ENCODE measurements around the gene ZNF236.
"Not testable (repeated sequence)": the region's sequence is repeated elsewhere in the genome, so short reads cannot be mapped to it uniquely, and the experiment has no call there.

Gene ZNF236

GRCh38 chr18:76951456-76952247 lies 129.3 kb downstream of the ZNF236 start:
- DNase-seq (ENCODE audit: low spot score) = peak; percentile 57

GRCh38 chr18:76952747-76953146 lies 130.4 kb downstream of the ZNF236 start:
- no peak for DNase-seq (ENCODE audit: low spot score)

GRCh38 chr18:76953156-76953555 lies 130.8 kb downstream of the ZNF236 start:
- no peak for DNase-seq (ENCODE audit: low spot score)

- no peak for DNase-seq (ENCODE audit: low spot score)
These were observed 131.4 kb downstream of the ZNF236 start for GRCh38 chr18:76953583-76954233.

GRCh38 chr18:76955524-76956170 lies 133.3 kb downstream of the ZNF236 start:
- no peak for DNase-seq (ENCODE audit: low spot score)

GRCh38 chr18:76956648-76957047 lies 134.3 kb downstream of the ZNF236 start:
- DNase-seq (ENCODE audit: low spot score) = no peak

DNA sequence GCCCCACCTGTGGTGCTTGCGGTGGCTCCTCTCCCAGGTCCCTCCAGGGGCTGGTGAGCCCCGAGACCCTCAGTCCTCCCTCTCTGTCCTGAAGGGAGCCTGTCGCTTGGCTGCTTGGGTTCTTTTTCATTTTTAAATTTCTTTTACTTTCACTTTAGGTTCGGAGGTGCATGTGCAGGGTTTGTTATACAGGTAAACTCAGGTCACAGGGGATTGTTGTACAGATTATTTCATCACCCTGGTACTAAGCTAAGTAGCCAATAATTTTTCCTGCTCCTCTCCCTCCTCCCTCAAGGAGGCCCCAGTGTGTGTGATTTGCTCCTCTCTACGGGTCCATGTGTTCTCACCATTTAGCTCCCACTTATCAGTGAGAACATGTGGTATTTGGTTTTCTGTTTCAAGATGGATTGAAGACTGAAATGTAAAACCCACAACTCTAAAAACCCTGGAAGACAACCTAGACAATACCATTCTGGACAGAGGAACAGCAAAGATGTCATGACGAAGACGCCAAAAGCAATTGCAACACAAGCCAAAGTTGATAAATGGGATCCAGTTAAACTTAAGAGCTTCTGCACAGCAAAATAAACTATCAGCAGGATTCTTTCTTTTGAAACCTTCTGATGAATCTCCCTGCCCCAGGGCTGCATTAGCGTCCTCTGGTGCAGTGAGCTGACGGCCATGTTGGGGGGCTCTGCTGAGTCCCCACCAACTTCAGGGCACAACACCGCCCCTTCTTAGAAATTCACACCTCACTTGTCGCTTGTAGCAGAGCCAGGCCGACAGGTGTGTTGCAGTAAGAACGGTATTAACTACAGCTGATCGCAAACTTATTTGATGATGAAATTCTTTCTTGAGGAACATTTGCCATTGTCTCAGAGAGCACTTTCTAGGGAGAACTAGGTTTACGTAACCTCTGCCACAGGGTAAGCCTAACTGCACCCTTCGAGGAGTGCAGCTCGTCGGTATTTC lies 135.3 kb downstream of the ZNF236 start:
- DNase-seq (ENCODE audit: low spot score) = no peak

DNA sequence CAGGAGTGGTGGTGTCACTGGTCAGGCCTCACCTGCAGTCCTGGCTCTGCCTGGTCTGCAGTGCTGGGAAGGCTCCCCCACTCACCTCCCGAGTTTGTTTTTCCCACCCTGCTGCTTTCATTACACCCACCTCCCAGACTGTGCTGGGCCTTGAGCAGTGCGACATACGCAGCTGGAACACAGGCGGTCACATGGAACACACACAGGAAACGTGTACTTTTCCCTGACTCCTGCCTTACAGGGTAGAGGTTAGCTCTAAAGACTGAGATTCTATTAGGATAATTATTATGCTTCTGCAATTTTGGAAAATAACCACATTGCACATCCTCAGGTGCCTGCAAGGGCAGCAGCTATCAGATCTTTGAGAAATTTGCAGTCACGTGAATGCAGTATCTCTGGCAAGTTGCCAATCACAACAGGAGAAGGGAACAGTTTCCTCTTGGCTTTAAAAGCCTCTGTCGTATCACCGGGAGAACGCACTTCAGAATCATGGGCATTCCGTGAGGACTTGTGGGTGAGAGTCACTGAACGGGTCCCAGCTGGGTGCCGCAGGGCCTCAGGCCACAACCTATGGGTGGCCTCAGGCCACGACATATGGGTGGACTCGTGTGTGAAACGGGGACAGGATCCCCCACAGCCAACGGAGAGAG lies 136.5 kb downstream of the ZNF236 start:
- DNase-seq (ENCODE audit: low spot score) = no peak

GRCh38 chr18:76959605-76960004 lies 137.2 kb downstream of the ZNF236 start:
- no peak for DNase-seq (ENCODE audit: low spot score)

DNA sequence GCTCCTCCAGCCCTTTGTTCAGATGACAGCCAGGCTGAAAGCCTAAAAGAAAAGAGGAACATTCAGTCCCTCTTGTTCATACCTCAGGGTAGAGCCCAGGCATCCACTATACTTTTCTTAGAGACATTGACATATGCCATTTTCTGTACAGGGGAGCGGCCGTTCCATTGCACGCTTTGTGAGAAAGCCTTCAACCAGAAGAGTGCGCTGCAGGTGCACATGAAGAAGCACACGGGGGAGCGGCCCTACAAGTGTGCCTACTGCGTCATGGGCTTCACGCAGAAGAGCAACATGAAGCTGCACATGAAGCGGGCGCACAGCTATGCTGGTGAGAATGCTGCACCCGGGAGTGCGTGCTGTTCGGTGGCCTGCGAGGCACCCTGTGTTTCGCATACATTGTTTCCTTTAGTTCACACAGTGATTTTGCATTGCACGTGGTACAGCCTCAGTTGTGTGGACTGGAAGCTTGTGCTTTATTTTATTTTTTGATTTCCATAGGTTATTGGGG lies 138.2 kb downstream of the ZNF236 start:
- no peak for DNase-seq (ENCODE audit: low spot score)

DNA sequence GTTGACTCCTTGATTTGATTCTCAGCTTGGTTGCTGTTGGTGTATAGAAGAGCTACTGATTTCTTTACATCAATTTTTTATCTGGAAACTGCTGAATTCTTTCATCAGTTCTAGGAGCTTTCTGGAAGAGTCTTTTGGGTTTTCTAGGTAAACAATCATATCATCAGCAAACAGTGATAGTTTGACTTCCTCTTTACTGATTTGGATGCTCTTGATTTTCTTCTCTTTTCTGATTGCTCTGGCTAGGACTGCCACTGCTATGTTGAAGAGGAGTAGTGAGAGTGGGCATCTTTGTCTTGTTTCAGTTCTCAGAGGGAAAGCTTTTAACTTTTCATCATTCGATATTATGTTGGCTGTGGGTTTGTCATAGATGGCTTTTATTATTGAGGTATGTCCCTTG lies 140.5 kb downstream of the ZNF236 start:
- DNase-seq (ENCODE audit: low spot score) = no peak

- no peak for DNase-seq (ENCODE audit: low spot score)
These were observed 141.6 kb downstream of the ZNF236 start for GRCh38 chr18:76963936-76964335.

GRCh38 chr18:76965555-76966151 lies 143.3 kb downstream of the ZNF236 start:
- DNase-seq (ENCODE audit: low spot score) = not testable (repeated sequence)

- not testable (repeated sequence) for DNase-seq (ENCODE audit: low spot score)
These were observed 144.9 kb downstream of the ZNF236 start for GRCh38 chr18:76967299-76967698.

DNA sequence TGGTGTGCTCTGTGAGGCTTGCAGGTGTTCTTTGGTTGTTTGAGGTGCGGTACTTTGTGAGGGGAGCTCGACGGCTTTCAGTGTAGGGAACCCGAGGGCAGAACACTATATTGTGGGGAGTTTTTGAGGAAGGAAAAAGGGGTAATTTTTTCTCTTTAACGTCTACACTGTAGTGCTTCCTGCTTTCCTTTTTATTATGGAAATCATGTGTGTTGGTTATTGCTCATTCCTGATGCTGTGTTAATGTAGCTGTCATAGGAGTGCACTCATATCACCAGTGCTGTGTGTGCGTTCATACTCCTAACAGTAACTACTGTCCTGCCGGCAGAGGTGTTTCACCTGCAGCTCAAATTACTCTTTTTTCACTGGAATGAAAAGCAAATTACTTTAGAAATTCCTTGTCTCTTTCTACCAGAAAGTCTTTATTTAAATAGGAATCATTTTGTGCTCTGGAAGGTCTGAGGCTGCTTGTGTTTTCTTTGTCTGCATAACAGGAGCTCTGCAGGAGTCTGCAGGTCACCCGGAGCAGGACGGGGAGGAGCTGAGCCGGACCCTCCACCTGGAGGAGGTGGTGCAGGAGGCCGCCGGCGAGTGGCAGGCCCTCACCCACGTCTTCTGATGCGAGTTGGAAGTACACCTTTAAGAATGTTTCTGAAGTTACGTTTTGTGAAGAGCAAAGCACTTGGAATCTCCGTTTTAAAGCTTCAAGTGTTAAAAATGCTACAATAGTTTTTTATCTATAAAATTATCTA lies 145.5 kb downstream of the ZNF236 start:
- DNase-seq (ENCODE audit: low spot score) = no peak

GRCh38 chr18:76970770-76971559 lies 148.6 kb downstream of the ZNF236 start:
- no peak for DNase-seq (ENCODE audit: low spot score)

- no peak for DNase-seq (ENCODE audit: low spot score)
These were observed 149.9 kb downstream of the ZNF236 start for GRCh38 chr18:76972241-76972640.

GRCh38 chr18:76972846-76973519 lies 150.6 kb downstream of the ZNF236 start:
- DNase-seq (ENCODE audit: low spot score) = no peak

Measured in activated CD4-positive, alpha-beta T cell treated with anti-CD3 and anti-CD28 coated beads, Interleukin-2, Interleukin-4, amounts not matched to agents 100 ng/mL and 50 ng/mL, durations not matched to agents 16 hours and 8 hours (primary cell).